ENCODE data around the gene TM7SF2.

Gene TM7SF2

DNA sequence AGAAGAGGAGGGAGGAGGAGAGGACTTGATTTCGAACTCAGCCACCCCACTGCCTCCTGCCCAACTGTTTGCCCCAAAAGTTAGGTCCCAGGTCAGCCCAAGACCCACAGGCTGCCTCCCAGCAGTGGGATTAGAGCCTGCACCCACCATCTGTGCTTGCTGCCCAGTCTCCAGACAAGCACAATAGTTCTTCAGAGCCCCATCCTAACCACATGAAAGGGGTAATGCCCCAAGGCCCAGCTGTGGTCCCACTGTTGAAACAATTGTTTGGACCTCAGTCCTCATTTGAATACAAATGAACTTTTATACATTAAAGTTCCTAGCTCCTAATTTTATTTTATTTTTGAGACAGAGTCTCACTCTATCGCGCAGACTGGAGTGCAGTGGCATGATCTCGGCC is 21.0 kb upstream of the TM7SF2 start:
- Histone ChIP-seq H3K9me3 (ENCODE audit: control insufficient read depth in 1 of 2, low read length in 2 of 2) (no peaks in the 10 kb centered on the region), H3K4me3 (ENCODE audit: low read depth in 1 of 2, low read length in 2 of 2) (no peak overlapping the region), H3K27me3 (ENCODE audit: low read depth, low read length) (no peaks in the 10 kb centered on the region), H3K4me1 (ENCODE audit: control insufficient read depth in 1 of 2, insufficient read depth in 2 of 2, low read length in 2 of 2) (peaks cover 0 to 3% of the 10 kb centered on the region in 2 donors), H3K27ac (ENCODE audit: low read length) (no peak overlapping the region), H3K36me3 (ENCODE audit: control insufficient read depth in 1 of 2, insufficient read depth in 2 of 2, low read length in 2 of 2) (peaks cover 10 to 42% of the 10 kb centered on the region in 2 donors)

- H3K4me3 ChIP-seq (ENCODE audit: low read depth in 1 of 2, low read length in 2 of 2): peak overlapping the region; percentile 75 to 91
- H3K27me3 ChIP-seq (ENCODE audit: low read depth, low read length): no peaks in the 10 kb centered on the region
- peaks cover 4 to 5% of the 10 kb centered on the region in 2 donors for H3K36me3 ChIP-seq (ENCODE audit: control insufficient read depth in 1 of 2, insufficient read depth in 2 of 2, low read length in 2 of 2)
- H3K4me1 ChIP-seq (ENCODE audit: control insufficient read depth in 1 of 2, insufficient read depth in 2 of 2, low read length in 2 of 2): peaks cover 5 to 13% of the 10 kb centered on the region in 2 donors
- H3K27ac ChIP-seq (ENCODE audit: low read length): peak overlapping the region; percentile 80
- H3K9me3 ChIP-seq (ENCODE audit: control insufficient read depth in 1 of 2, low read length in 2 of 2): no peaks in the 10 kb centered on the region
Measured at GRCh38 chr11:65095427-65095826, 16.2 kb upstream of the TM7SF2 start.

GRCh38 chr11:65095974-65096806 is 15.5 kb upstream of the TM7SF2 start, which contains the start of gene VPS51:
Gene VPS51, plus strand, starts transcription at chr11:65096214. Its CDS starts 37 bp downstream, at chr11:65096251.
- no peaks in the 10 kb centered on the region for H3K27me3 ChIP-seq (ENCODE audit: low read depth, low read length)
- H3K9me3 ChIP-seq (ENCODE audit: control insufficient read depth in 1 of 2, low read length in 2 of 2): no peaks in the 10 kb centered on the region
- H3K36me3 ChIP-seq (ENCODE audit: control insufficient read depth in 1 of 2, insufficient read depth in 2 of 2, low read length in 2 of 2): peaks cover 4 to 5% of the 10 kb centered on the region in 2 donors
- H3K27ac ChIP-seq (ENCODE audit: low read length): peak within 1 kb of the TSS; percentile 80
- H3K4me3 ChIP-seq (ENCODE audit: low read depth in 1 of 2, low read length in 2 of 2): peak within 1 kb of the TSS; percentile 75 to 91
- peaks cover 5 to 13% of the 10 kb centered on the region in 2 donors for H3K4me1 ChIP-seq (ENCODE audit: control insufficient read depth in 1 of 2, insufficient read depth in 2 of 2, low read length in 2 of 2)

GRCh38 chr11:65096926-65097325 is 14.7 kb upstream of the TM7SF2 start:
- H3K4me1 ChIP-seq (ENCODE audit: control insufficient read depth in 1 of 2, insufficient read depth in 2 of 2, low read length in 2 of 2): peaks cover 5 to 13% of the 10 kb centered on the region in 2 donors
- H3K36me3 ChIP-seq (ENCODE audit: control insufficient read depth in 1 of 2, insufficient read depth in 2 of 2, low read length in 2 of 2): peaks cover 4 to 5% of the 10 kb centered on the region in 2 donors
- peak overlapping the region; percentile 80 for H3K27ac ChIP-seq (ENCODE audit: low read length)
- peak overlapping the region; percentile 75 to 91 for H3K4me3 ChIP-seq (ENCODE audit: low read depth in 1 of 2, low read length in 2 of 2)
- H3K9me3 ChIP-seq (ENCODE audit: control insufficient read depth in 1 of 2, low read length in 2 of 2): no peaks in the 10 kb centered on the region
- H3K27me3 ChIP-seq (ENCODE audit: low read depth, low read length): no peaks in the 10 kb centered on the region

GRCh38 chr11:65100674-65101350 is 10.9 kb upstream of the TM7SF2 start:
- peaks cover 5 to 10% of the 10 kb centered on the region in 2 donors for H3K4me1 ChIP-seq (ENCODE audit: control insufficient read depth in 1 of 2, insufficient read depth in 2 of 2, low read length in 2 of 2)
- no peaks in the 10 kb centered on the region for H3K27me3 ChIP-seq (ENCODE audit: low read depth, low read length)
- H3K36me3 ChIP-seq (ENCODE audit: control insufficient read depth in 1 of 2, insufficient read depth in 2 of 2, low read length in 2 of 2): peaks cover 4 to 5% of the 10 kb centered on the region in 2 donors
- H3K4me3 ChIP-seq (ENCODE audit: low read depth in 1 of 2, low read length in 2 of 2): no peak overlapping the region
- H3K27ac ChIP-seq (ENCODE audit: low read length): no peak overlapping the region
- no peaks in the 10 kb centered on the region for H3K9me3 ChIP-seq (ENCODE audit: control insufficient read depth in 1 of 2, low read length in 2 of 2)

GRCh38 chr11:65102142-65103095 is 9.3 kb upstream of the TM7SF2 start:
- Histone ChIP-seq H3K4me1 (ENCODE audit: control insufficient read depth in 1 of 2, insufficient read depth in 2 of 2, low read length in 2 of 2) (peaks cover 0 to under 1% of the 10 kb centered on the region in 2 donors), H3K36me3 (ENCODE audit: control insufficient read depth in 1 of 2, insufficient read depth in 2 of 2, low read length in 2 of 2) (peaks cover 5 to 10% of the 10 kb centered on the region in 2 donors), H3K4me3 (ENCODE audit: low read depth in 1 of 2, low read length in 2 of 2) (no peak overlapping the region), H3K9me3 (ENCODE audit: control insufficient read depth in 1 of 2, low read length in 2 of 2) (no peaks in the 10 kb centered on the region), H3K27me3 (ENCODE audit: low read depth, low read length) (no peaks in the 10 kb centered on the region), H3K27ac (ENCODE audit: low read length) (no peak overlapping the region)

GRCh38 chr11:65103476-65103875 is 8.2 kb upstream of the TM7SF2 start:
- Histone ChIP-seq H3K4me3 (ENCODE audit: low read depth in 1 of 2, low read length in 2 of 2) (no peak overlapping the region), H3K36me3 (ENCODE audit: control insufficient read depth in 1 of 2, insufficient read depth in 2 of 2, low read length in 2 of 2) (peaks cover under 1 to 18% of the 10 kb centered on the region in 2 donors), H3K27me3 (ENCODE audit: low read depth, low read length) (no peaks in the 10 kb centered on the region), H3K9me3 (ENCODE audit: control insufficient read depth in 1 of 2, low read length in 2 of 2) (no peaks in the 10 kb centered on the region), H3K4me1 (ENCODE audit: control insufficient read depth in 1 of 2, insufficient read depth in 2 of 2, low read length in 2 of 2) (no peaks in the 10 kb centered on the region), H3K27ac (ENCODE audit: low read length) (no peak overlapping the region)

- H3K4me3 ChIP-seq (ENCODE audit: low read depth in 1 of 2, low read length in 2 of 2): no peak overlapping the region
- no peaks in the 10 kb centered on the region for H3K27me3 ChIP-seq (ENCODE audit: low read depth, low read length)
- no peaks in the 10 kb centered on the region for H3K9me3 ChIP-seq (ENCODE audit: control insufficient read depth in 1 of 2, low read length in 2 of 2)
- no peak overlapping the region for H3K27ac ChIP-seq (ENCODE audit: low read length)
- H3K4me1 ChIP-seq (ENCODE audit: control insufficient read depth in 1 of 2, insufficient read depth in 2 of 2, low read length in 2 of 2): no peaks in the 10 kb centered on the region
- peaks cover 0 to 28% of the 10 kb centered on the region in 2 donors for H3K36me3 ChIP-seq (ENCODE audit: control insufficient read depth in 1 of 2, insufficient read depth in 2 of 2, low read length in 2 of 2)
Measured at GRCh38 chr11:65104628-65105027, 7.0 kb upstream of the TM7SF2 start.

- no peak overlapping the region for H3K4me3 ChIP-seq (ENCODE audit: low read depth in 1 of 2, low read length in 2 of 2)
- no peaks in the 10 kb centered on the region for H3K27me3 ChIP-seq (ENCODE audit: low read depth, low read length)
- peaks cover 0 to 18% of the 10 kb centered on the region in 2 donors for H3K4me1 ChIP-seq (ENCODE audit: control insufficient read depth in 1 of 2, insufficient read depth in 2 of 2, low read length in 2 of 2)
- H3K9me3 ChIP-seq (ENCODE audit: control insufficient read depth in 1 of 2, low read length in 2 of 2): no peaks in the 10 kb centered on the region
- no peak overlapping the region for H3K27ac ChIP-seq (ENCODE audit: low read length)
- H3K36me3 ChIP-seq (ENCODE audit: control insufficient read depth in 1 of 2, insufficient read depth in 2 of 2, low read length in 2 of 2): peaks cover 0 to 32% of the 10 kb centered on the region in 2 donors
Measured at GRCh38 chr11:65107078-65107477, 4.6 kb upstream of the TM7SF2 start.

- Histone ChIP-seq H3K27ac (ENCODE audit: low read length) (no peak overlapping the region), H3K4me3 (ENCODE audit: low read depth in 1 of 2, low read length in 2 of 2) (no peak overlapping the region), H3K36me3 (ENCODE audit: control insufficient read depth in 1 of 2, insufficient read depth in 2 of 2, low read length in 2 of 2) (peaks cover 0 to 32% of the 10 kb centered on the region in 2 donors), H3K9me3 (ENCODE audit: control insufficient read depth in 1 of 2, low read length in 2 of 2) (no peaks in the 10 kb centered on the region), H3K27me3 (ENCODE audit: low read depth, low read length) (no peaks in the 10 kb centered on the region), H3K4me1 (ENCODE audit: control insufficient read depth in 1 of 2, insufficient read depth in 2 of 2, low read length in 2 of 2) (peaks cover 0 to 26% of the 10 kb centered on the region in 2 donors)
Measured at GRCh38 chr11:65107751-65108468, 3.8 kb upstream of the TM7SF2 start.
